GM11168 (cell line): ENCODE data around the gene BCAS1.

Experiments used
- in situ Hi-C: fragments of 300-500 bp; cut with MboI; formaldehyde crosslinking; loops from one replicate; pipeline ENCODE4 v1.12.0; 2022; ENCODE audit warnings: low sequenced_read_pairs; ENCODE audit not compliant: unreplicated experiment

Gene BCAS1

DNA sequence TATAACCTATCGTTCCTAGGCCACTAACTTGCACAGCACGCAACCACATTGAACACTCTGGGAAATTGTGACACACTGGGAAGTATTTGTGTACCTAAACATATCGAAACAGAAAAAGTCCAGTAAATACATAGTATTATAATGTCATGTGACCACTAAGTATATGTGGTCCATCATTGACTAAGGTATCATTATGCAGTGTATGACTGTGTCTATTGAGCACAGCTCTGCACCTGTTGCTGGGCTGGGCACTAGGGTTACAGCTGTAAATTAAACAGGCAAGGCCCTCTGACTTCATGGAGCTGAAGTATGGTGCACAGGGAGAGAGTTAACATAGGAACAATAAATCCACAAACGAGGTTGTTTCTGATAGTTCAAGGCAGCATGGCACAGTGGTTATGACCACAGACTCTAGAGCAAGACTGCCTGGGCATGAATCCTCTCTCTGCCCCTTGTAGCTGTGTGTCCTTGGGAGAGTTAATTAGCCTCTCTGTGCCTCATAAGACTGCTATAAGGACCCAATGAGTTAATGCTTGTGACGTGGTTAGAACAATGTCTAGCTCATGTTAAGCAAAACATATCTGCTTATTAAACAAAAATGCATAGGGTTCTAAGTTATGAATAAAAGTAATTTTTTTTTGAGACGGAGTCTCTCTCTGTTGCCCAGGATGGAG, 10.6 kb downstream of the BCAS1 start:
- in situ Hi-C loops, result loop anchor here (5.0 to 25.0 kb wide), 3 partner anchors 118 to 648 kb away; no protein-coding TSS in a partner anchor

DNA sequence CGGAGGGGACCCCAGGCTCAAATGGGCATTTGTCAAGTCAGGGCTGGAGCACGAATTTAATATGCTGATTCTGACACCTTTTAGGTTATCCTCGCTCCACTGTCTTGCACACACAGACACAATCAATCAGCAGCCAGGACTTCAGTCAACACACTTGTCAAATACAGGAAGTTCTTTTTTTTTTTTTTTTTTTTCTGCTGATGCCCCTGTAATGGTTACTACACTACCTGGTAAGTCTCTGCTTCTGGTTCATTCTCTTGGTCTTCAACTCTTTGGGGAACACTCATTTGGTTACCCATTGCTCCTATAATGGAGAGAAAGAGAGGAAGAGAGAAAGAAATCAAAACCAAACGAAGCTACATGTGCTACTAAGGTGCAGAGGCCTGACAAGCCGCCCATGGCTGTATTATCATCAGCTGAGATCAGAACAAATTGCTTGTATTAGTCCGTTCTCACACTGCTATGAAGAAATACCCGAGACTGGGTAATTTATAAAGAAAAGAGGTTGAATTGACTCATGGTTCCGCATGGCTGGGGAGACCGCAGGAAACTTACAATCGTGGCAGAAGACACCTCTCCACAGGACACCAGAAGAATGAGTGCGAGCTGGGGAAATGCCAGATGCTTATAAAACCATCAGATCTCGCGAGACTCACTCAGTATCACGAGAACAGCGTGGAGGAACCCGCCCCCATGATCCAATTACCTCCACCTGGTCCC, 11.8 kb downstream of the BCAS1 start:
- in situ Hi-C loops, result loop anchor here (25.0 kb wide), 1 partner anchor 646 kb away; no protein-coding TSS in a partner anchor

DNA sequence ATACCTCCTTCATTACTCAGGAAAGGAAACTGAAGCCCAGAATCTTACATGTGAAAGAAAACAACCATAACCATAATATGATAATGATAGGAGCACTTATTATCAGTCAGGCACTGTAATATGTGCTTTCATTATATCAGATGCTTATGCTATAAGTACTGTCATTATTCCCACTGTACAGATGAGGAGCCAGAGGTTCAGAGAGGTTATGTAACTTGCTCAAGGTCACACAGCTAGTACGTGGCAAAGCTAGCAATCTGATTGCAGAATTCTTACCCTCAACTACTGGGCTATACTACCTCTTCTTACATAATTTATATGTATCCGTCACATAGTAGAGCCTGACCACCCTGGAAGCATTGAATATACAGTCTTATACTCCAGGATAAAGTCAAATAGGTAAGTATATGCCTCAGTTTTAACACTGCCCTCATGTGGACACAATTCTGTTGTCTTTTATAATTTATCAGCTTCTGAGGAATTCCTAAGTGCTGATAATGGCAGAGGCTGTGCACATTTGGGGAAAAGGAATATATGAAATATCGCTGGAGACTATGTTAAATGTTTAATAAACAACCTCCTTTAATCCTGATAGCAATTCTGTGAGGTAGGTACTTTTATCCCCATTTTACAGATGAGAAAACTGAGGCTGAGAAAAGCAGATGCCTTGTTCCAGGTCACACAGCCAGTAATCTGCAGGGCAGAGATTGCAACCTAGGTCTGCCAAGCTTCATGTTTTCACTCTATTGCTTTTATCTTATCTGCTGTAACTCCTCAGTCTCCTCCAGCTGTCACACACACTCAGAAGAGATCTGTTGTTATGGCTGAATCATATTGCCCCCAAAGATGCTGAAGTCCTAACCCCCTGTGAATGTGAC, 13.4 kb downstream of the BCAS1 start:
- in situ Hi-C loops, result loop anchor here (25.0 kb wide), 1 partner anchor 645 kb away; no protein-coding TSS in a partner anchor

DNA sequence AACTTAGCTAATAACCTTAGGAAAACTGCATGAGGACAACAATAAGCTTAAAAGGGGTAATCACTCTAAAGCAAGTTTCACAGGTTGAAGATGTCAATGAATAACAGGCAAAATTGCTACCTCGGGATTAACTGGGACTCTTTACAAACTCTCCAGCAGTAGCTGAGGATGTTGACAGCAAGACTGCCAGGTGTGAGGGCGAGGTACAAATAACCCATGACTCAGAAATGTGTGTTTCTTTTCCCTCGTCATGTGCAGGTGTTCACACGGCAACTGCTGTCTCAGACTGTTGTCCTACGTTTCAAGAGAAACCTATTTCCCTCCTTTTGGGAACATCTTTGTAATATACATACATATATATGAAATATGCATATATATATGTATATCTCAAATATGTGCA, 15.9 kb downstream of the BCAS1 start:
- in situ Hi-C loops, result loop anchor here (25.0 kb wide), 1 partner anchor 642 kb away; no protein-coding TSS in a partner anchor

DNA sequence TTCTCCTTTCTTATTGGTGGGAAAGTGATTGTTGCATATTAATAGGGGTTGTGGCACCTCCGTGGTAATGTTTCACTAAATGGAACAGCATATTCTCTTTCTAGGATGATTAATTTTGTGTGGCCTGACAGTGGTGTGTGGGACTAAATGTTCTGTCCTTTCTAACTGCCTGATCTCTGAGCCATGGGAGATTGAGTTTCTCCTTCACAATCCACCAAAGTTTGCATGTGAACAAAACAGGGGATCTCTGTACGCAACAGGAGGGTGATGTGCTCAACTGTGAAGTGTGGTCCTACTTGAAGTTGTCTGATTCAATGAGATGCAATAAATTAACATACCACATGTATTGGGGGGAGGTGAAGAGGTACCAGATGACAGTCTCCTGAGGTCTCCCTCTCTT, 19.3 kb downstream of the BCAS1 start:
- in situ Hi-C loops, result loop anchor here (25.0 kb wide), 1 partner anchor 639 kb away; no protein-coding TSS in a partner anchor

DNA sequence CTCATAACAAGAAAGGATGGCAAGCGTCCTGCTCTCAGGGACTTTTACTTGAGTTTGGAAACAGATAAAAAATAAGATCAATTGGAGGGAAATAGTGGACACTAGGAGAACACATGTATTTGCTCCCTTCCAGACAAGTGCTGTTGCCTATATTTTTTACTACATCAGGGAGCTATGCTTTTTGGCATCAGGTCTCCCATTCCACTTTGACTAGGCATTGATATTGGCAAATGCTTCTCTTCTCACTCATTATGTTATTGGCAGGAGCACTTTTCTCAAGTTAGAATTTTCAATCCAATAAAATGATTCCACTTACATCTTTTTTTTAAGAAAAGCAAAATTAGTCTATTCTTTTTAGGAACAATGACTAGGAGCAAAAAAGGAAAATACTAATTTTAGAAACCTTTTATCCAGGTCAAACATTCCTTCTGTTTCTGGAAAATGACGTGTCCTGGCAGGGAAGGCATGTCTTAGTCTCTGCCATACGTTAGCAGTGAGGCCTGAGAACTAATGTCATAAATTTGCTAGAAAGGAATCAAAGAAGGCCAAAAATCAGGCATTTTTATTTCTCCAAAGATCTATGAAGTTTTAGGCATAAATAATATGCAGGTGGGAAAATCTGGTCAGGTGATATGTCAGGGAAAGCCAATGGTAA, 21.4 kb downstream of the BCAS1 start:
- in situ Hi-C loops, result no loop called here

DNA sequence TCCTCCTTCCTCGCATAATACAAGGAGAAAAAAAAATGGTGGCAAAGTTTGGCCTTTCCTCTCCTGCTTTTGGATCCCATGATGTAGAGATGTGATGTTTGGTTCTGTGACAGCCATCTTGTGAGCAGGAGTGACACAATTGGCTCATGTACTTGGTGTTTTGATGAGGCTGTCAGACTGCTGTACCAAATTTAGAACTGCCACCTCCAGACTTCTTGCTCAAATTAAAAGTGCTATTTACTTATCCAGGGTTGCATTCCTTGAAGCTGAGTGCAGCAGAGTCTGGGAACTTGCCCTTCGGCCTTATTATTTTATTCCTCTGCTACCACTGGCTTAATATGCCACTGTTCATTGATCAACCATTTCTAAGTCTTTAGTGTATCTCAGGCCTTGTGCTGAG, 21.9 kb downstream of the BCAS1 start:
- in situ Hi-C loops, result no loop called here

DNA sequence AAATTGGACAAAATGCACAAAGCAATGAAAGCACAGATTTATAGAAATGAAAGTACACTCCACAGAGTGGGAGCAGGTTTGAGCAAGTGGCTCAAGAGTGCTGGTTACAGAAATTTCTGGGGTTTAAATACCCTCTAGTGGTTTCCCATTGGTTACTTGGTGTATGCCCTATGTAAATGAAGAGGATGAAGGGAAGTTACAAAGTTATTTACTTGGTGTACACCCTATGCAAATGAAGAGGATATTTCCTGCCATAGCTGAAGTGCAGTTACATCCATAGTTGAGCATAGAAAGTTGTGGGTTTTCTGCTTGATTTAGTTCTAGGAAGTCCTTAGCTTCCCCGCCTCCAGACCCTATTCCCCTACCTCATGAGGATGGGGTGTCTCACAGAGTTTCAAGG, 22.7 kb downstream of the BCAS1 start:
- in situ Hi-C loops, result no loop called here

DNA sequence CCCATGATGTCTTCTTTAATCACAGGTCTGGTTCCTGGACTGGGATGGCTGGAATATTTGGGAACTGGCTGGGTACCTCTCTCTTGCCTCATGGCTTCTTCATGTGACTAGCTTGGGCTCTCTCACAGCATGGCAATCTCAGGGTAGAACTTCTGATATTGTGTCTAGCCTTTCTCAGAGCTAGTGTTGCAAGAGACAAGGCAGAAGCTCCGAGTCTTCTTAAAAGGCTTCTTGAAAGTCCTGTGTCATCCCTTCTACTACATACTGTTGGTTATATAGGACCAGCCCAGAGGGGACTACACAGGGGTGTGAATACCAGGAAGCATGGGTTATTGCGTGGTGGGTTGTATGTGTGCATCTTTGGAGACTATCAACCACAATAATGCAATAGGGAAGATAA, 23.3 kb downstream of the BCAS1 start:
- in situ Hi-C loops, result no loop called here

DNA sequence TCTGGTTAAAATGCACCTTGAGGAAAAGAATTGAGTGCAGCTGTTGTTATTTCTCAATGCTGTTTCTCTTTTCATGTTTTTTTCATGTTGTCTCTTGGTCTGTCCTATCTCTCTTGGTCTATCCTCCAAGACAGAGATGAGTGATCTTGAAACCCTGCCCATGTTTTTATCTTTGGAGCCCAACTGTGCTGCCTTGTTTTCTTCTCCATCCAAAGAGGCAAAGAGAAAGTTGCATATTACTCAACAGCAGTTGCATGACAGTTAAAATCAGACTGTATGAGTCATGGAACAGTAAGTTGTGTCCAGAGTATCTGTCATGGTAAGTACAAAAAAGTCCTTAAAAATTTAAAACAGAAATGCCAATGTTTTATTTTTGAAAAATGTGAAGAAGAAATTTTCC, 26.2 kb downstream of the BCAS1 start:
- in situ Hi-C loops, result no loop called here

DNA sequence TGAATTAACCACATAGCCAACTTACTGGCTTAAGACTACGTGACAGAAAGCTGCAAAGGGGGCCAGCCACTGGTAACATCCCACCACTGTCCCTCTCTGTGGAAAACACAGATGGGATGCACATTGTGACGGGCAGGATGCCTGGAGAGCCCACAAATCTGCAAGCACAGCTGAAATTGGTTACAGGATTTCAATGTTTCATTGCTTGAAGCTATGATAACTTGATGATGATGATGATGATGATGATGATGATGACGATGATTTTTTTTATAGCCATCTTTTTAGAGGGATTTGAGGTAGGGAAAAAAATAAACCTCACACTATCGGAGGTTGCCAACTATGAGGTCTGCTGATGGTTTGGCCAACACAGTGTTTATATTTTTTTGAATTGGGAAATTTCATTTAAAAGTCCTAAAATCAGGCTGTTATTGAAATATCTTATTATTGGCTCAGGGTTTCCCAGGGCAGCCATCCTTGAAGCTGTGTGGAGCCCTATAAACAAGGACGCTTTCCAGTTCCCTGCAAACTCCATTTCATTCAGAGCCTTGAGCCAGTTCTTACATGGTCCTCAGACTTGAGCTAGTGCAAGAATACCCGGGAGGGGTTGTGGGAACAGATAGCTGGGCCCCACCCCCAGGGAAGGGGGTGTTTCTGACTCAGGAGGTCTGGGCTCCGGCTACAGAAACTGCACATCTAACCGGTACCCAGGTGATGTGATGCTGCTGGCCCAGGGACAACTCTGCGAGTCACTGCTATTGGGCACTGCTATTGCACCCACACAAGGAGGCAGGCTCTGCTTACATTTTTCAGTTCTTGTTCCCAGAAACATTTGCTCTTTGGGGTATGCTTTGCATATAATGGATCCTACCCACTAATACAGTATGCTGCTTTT, 27.1 kb downstream of the BCAS1 start:
- in situ Hi-C loops, result no loop called here

DNA sequence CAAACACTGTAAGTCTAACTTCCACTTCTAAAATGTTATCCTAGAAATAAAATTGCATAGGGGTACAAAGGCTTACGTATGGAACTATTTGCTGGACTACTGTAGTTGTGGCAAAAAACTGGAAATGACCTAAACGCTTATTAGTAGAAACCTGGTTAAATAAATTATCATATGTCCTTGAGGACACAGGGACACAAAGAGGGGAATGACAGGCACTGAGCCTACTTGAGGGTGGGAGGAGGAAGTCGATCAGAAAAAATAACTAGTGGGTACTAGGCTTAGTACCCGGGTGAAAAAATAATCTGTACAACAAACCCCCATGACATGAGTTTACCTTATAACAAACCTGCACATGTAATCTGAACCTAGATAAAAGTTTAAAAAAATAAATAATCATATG, 28.4 kb downstream of the BCAS1 start:
- in situ Hi-C loops, result no loop called here

DNA sequence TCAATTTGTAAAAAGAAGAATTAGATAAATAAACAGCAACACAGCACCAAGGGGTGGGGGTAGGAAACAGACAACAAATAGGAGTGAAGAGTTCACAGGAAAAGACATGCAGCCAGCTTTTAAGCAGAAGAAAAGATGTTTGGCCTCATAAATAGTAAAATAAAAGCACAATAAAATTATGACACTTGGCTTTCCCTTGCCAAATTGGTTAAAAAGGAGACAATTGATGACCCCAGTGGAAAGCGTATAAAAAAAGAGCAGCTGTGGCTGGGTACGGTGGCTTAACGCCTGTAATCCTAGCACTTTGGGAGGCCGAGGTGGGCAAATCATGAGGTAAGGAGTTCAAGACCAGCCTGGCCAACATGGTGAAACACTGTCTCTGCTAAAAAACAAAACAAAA, 29.1 kb downstream of the BCAS1 start:
- in situ Hi-C loops, result no loop called here

DNA sequence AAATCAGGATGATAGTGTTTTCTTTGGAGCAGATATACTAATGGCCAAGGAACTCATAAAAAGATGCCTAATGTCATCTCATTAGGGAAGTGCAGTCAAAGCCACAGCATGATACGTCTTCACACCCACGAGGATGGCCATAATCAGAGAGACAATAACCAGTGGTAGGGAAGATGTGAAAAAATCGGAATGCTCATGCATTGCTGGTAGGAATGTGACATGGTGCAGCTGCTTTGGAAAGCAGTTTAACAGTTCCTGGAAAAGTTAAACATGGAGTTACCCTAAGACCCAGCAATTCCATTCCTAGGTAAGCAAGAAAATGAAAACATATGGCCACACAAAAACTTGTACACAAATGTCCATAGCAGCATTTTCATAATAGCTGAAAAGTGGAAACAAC, 29.9 kb downstream of the BCAS1 start:
- in situ Hi-C loops, result no loop called here

DNA sequence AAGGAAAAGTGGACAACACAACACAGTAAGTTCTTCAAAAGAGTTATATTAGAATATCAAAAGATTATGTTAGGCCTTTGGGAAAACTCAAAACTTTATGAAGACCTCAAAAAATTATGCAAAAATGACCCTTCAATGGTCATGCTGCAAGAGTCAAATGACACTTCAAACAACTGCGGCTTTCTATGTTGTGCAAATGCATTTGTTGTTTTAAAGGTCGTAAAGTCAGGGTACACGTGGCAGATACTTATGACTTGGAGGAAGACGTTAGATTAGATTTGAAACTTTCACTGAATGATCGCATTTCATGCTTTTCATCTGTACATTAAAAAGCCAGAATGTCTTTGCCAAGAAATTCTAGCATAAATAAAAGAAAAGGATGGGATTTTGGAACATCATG, 31.4 kb downstream of the BCAS1 start:
- in situ Hi-C loops, result no loop called here

DNA sequence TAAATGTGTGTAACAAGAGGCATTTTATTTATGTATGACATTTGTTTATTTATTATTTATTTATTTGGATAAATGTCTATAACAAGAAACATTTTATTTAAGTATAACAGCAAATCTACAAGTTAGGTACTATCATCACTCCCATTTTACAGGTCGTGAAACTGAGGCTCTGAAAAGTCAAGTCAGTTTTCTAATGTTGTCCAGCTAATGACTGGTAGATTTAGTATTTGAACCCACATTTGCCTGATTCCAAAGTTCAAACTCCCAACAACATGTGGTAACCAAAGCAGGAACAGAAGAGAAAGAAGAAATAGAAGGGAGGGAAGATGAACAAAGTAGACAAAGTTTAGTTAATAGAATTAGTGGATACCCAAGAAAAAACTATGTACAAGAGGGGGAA, 32.9 kb downstream of the BCAS1 start:
- in situ Hi-C loops, result no loop called here

DNA sequence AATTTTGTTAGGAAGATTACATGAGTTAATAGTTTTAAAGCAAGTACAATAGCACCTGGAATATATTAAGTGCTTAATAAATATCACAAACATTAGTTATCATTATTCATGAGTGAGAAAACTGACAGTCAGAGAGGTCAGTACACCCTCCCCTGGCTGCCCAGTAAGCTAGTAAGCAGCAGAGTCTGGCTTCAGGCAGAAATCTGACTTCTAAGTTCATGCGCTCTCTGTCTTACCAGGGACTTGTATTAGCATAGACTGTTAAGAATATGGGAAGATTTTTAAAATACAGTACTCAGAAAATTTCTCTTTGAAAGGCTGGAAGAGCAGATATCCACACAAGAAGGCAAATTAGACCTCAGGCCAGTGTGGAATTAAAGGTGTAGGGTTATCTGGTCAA, 40.8 kb downstream of the BCAS1 start:
- in situ Hi-C loops, result no loop called here

DNA sequence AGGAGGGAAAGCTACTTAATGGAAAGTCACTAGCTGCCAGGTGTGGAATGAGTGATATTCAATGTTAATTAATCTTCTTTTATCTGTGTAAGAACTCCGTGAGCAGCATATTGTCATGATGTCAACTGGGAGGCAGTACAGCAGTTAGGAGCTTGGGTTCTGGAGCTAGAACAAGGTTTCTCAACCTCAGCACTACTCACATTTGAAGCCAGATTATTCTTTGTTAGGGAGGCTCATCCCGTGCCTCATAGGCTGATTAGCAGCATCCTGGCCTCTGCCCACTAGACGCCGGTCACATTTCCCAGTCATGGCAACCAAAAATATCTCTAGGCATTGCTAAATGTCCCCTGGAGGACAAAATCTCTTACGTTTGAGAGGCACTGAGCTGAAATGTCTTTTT, 41.2 kb downstream of the BCAS1 start:
- in situ Hi-C loops, result no loop called here

DNA sequence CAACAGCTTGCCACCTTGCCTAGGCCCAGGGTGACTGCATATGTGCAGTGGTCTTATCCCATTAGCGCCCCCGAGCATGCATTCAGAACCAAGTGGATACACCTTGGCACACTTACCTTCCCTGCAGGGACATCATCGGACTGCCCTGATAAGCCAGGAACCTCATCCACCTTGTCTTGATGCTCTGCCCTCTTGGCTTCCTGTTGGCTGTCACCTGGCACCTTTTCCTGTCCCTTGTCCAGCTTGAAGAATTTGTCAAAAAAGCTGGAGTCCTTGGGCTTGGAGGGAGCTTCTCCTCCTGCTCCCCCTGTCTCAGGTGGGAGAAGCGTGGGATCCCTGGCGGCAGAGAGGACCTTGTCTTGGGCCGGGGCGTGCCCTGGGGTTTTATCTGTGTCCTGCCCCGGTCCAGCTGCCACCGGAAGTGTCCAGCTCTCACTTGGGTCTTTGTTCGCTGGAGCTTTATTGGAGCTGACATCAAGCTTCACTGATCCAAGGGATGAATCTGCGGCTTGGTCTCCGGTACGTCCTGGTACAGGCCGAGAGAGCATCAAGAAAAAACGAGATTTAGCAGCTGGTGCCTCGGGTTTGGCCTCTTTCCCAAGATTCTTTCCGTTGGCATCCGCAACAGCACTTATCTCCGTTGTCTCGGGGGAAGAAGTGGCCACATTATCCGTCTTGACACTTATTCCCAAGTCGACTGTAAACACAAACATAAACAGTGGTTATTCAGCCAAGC, 42.0 kb downstream of the BCAS1 start:
- in situ Hi-C loops, result no loop called here
